ENCODE results near the gene PTPRD. TPM values are rescaled to one million over a fixed set of nuclear protein-coding genes. Genes with fewer than 3 reads are reported as not detected.

PTPRD gene
- total RNA-seq, 2 donors from 2014 or later = 97.4 to 101 TPM

DNA sequence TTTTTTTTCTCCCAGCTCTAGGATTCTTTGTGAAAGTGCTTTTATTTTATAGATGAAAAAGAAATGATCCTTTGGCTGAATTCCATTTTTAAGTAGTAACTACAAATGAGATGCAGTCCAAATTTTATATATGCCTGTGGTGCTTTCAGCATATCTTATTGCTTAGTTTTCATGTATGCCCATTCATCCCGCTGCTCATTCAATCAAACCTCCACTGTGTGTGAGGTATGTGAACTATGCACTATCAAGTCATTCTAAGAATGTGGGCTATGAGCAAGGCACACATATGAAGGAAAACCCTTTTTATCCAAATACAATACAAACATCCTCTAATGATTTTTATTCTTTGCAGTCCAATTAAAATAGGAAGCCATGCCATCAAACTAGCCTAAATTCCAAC lies 1744.2 kb downstream of the PTPRD start:
- Mint-ChIP-seq H3K4me3 (no peak overlapping the region), H3K27ac (peak overlapping the region; percentile 69), H3K9me3 (no peaks in the 10 kb centered on the region), H3K4me1 (peaks cover 30% of the 10 kb centered on the region), H3K36me3 (ENCODE audit: low read depth) (no peaks in the 10 kb centered on the region), H3K27me3 (ENCODE audit: insufficient read depth) (peaks cover 2% of the 10 kb centered on the region)
- Histone ChIP-seq H3K9me3 (ENCODE audit: control insufficient read depth, low read length) (no peaks in the 10 kb centered on the region), H3K4me3 (ENCODE audit: low read length) (no peak overlapping the region), H3K27me3 (ENCODE audit: control insufficient read depth, insufficient read depth, low read length, poor library complexity, severe bottlenecking) (no peaks in the 10 kb centered on the region), H3K9ac (ENCODE audit: extremely low read depth, low read length, poor library complexity, severe bottlenecking) (no peak overlapping the region), H3K36me3 (ENCODE audit: control insufficient read depth, insufficient read depth, low read length) (no peaks in the 10 kb centered on the region), H3K27ac (ENCODE audit: low read depth, low read length) (no peak overlapping the region), H3K4me1 (ENCODE audit: control insufficient read depth, insufficient read depth, low read length) (peaks cover 21% of the 10 kb centered on the region)
- WGBS, 2 experiments (ENCODE audit: insufficient coverage in 1 of 2, insufficient read length in 1 of 2) = 100% methylated on average over 1 of the region's 1 CpG; no CpG with 5 or more reads in 1 of the 2 experiments
- TF ChIP-seq, protein P1, sequence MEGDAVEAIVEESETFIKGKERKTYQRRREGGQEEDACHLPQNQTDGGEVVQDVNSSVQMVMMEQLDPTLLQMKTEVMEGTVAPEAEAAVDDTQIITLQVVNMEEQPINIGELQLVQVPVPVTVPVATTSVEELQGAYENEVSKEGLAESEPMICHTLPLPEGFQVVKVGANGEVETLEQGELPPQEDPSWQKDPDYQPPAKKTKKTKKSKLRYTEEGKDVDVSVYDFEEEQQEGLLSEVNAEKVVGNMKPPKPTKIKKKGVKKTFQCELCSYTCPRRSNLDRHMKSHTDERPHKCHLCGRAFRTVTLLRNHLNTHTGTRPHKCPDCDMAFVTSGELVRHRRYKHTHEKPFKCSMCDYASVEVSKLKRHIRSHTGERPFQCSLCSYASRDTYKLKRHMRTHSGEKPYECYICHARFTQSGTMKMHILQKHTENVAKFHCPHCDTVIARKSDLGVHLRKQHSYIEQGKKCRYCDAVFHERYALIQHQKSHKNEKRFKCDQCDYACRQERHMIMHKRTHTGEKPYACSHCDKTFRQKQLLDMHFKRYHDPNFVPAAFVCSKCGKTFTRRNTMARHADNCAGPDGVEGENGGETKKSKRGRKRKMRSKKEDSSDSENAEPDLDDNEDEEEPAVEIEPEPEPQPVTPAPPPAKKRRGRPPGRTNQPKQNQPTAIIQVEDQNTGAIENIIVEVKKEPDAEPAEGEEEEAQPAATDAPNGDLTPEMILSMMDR (conservative IDR thresholded peaks at IDR 0.05) = no peak
- DNase-seq = no peak

DNA sequence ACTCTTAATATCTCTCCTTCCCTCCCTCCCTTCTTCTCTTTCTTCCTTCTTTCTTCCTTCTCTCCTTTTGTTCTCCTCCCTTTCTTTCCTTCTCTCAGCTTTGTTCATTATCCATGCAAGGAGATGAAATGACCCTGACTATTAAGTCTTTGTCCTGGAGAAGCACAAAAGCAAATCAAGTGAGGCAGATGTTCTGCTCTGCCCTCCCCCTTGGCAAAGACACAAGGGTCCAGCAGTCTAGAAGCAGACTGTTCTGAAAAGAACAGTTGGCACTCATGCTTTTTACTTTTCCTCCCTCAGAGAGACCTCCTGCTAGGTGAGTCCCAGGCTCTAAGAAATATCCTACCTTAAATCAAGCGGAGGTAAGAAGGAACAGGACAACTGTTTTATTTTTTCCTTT lies 1745.7 kb downstream of the PTPRD start:
- peak overlapping the region; percentile 74 for H3K27ac ChIP-seq (ENCODE audit: low read depth, low read length)
- H3K27me3 ChIP-seq (ENCODE audit: control insufficient read depth, insufficient read depth, low read length, poor library complexity, severe bottlenecking) = no peaks in the 10 kb centered on the region
- Mint-ChIP-seq H3K36me3 (ENCODE audit: low read depth) (no peaks in the 10 kb centered on the region), H3K4me3 (no peak overlapping the region), H3K27ac (no peak overlapping the region), H3K9me3 (no peaks in the 10 kb centered on the region), H3K4me1 (peaks cover 20% of the 10 kb centered on the region), H3K27me3 (ENCODE audit: insufficient read depth) (peaks cover 2% of the 10 kb centered on the region)
- TF ChIP-seq, protein P1 (conservative IDR thresholded peaks at IDR 0.05) = no peak
- H3K36me3 ChIP-seq (ENCODE audit: control insufficient read depth, insufficient read depth, low read length) = no peaks in the 10 kb centered on the region
- no peak overlapping the region for H3K4me3 ChIP-seq (ENCODE audit: low read length)
- no peaks in the 10 kb centered on the region for H3K9me3 ChIP-seq (ENCODE audit: control insufficient read depth, low read length)
- DNase-seq = no peak
- WGBS, 2 experiments (ENCODE audit: insufficient coverage in 1 of 2, insufficient read length in 1 of 2) = 91% methylated on average over 1 of the region's 1 CpG; no CpG with 5 or more reads in 1 of the 2 experiments
- H3K4me1 ChIP-seq (ENCODE audit: control insufficient read depth, insufficient read depth, low read length) = peaks cover 17% of the 10 kb centered on the region
- H3K9ac ChIP-seq (ENCODE audit: extremely low read depth, low read length, poor library complexity, severe bottlenecking) = no peak overlapping the region

DNA sequence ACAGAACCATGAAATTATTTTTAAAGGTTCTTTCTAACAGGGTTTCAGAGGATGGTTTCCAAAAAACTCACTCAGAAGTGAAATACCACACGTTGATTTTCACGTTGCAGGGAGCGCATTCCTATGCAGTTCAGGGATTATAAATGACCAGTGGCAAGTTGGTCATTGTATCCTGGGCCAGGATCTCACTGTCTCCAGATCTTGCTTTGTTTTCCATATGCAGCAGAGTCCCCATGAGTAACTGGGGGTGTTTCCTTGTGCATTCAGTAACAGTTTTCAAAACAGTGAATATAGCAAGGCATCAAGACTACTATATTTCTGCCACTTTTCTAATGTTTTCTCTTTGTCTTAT lies 1748.3 kb downstream of the PTPRD start:
- Mint-ChIP-seq H3K9me3 (no peaks in the 10 kb centered on the region), H3K27me3 (ENCODE audit: insufficient read depth) (peaks cover 15% of the 10 kb centered on the region), H3K4me1 (peaks cover 13% of the 10 kb centered on the region), H3K4me3 (no peak overlapping the region), H3K36me3 (ENCODE audit: low read depth) (no peaks in the 10 kb centered on the region), H3K27ac (peak overlapping the region; percentile 56)
- 37 to 44% methylated on average over 3 of the region's 3 CpGs for WGBS, 2 experiments (ENCODE audit: insufficient coverage in 1 of 2, insufficient read length in 1 of 2)
- Histone ChIP-seq H3K27me3 (ENCODE audit: control insufficient read depth, insufficient read depth, low read length, poor library complexity, severe bottlenecking) (no peaks in the 10 kb centered on the region), H3K4me3 (ENCODE audit: low read length) (peak overlapping the region; percentile 34), H3K27ac (ENCODE audit: low read depth, low read length) (peak overlapping the region; percentile 13), H3K36me3 (ENCODE audit: control insufficient read depth, insufficient read depth, low read length) (no peaks in the 10 kb centered on the region), H3K9me3 (ENCODE audit: control insufficient read depth, low read length) (no peaks in the 10 kb centered on the region), H3K4me1 (ENCODE audit: control insufficient read depth, insufficient read depth, low read length) (peaks cover 12% of the 10 kb centered on the region), H3K9ac (ENCODE audit: extremely low read depth, low read length, poor library complexity, severe bottlenecking) (no peak overlapping the region)
- no peak for DNase-seq
- TF ChIP-seq, protein P1 (conservative IDR thresholded peaks at IDR 0.05) = no peak

Data from endodermal cell (in vitro differentiated cells).